H9 (cell line): ENCODE measurements around the gene ERICH6. TPM values are rescaled to one million over a fixed set of nuclear protein-coding genes. Genes with fewer than 3 reads are reported as not detected.

ENCODE experiments used
- DNase-seq: peaks from one replicate; pipeline ENCODE4 v3.0.0-alpha.2; 2017
- H2AFZ ChIP-seq: one replicate; pipeline ENCODE4 v1.6.1; 2013; ENCODE audit warnings: mild to moderate bottlenecking, low read length, control low read depth, moderate library complexity
- H2AK5ac ChIP-seq: 2 replicates; pipeline ENCODE4 v1.6.1; 2013; ENCODE audit warnings: low read length, control low read depth, mixed read lengths; ENCODE audit not compliant: insufficient read length
- H2BK120ac ChIP-seq: one replicate; pipeline ENCODE4 v1.6.1; 2013; ENCODE audit warnings: low read depth, mild to moderate bottlenecking, low read length, control low read depth, inconsistent platforms; ENCODE audit not compliant: poor library complexity, severe bottlenecking
- H2BK12ac ChIP-seq: 2 replicates; pipeline ENCODE4 v1.6.1; 2013; ENCODE audit warnings: low read length, control low read depth, mixed read lengths, low read depth; ENCODE audit not compliant: insufficient read length
- H2BK15ac ChIP-seq: 2 replicates; pipeline ENCODE4 v1.6.1; 2013; ENCODE audit warnings: low read depth, low read length, control low read depth
- H2BK20ac ChIP-seq: one replicate; pipeline ENCODE4 v1.6.1; 2013; ENCODE audit warnings: low read depth, mild to moderate bottlenecking, low read length, control low read depth, inconsistent platforms; ENCODE audit not compliant: poor library complexity, severe bottlenecking
- H2BK5ac ChIP-seq: 2 replicates; pipeline ENCODE4 v1.6.1; 2013; ENCODE audit warnings: low read length, control low read depth, mixed read lengths; ENCODE audit not compliant: insufficient read length
- H3K14ac ChIP-seq: 2 replicates; pipeline ENCODE4 v1.6.1; 2013; ENCODE audit warnings: low read length, control low read depth; ENCODE audit not compliant: insufficient read depth
- H3K18ac ChIP-seq: 2 replicates; pipeline ENCODE4 v1.6.1; 2013; ENCODE audit warnings: low read depth, mild to moderate bottlenecking, mixed read lengths, low read length, control low read depth; ENCODE audit not compliant: insufficient read length
- H3K23ac ChIP-seq: 2 replicates; pipeline ENCODE4 v1.6.1; 2013; ENCODE audit warnings: low read length, control low read depth, mixed read lengths, low read depth; ENCODE audit not compliant: insufficient read length
- H3K23me2 ChIP-seq: 2 replicates; pipeline ENCODE4 v1.6.1; 2013; ENCODE audit warnings: low read depth, mild to moderate bottlenecking, mixed read lengths, low read length, control low read depth; ENCODE audit not compliant: insufficient read length, poor library complexity, severe bottlenecking
- H3K27ac ChIP-seq: 2 replicates; pipeline ENCODE4 v1.5.1; 2013; ENCODE audit warnings: low read length, control low read depth, mixed read lengths, low read depth; ENCODE audit not compliant: insufficient read length
- H3K27me3 ChIP-seq: 2 replicates; pipeline ENCODE4 v1.6.1; 2013; ENCODE audit warnings: low read length, control low read depth, inconsistent platforms; ENCODE audit not compliant: insufficient read depth
- H3K4ac ChIP-seq: 2 replicates; pipeline ENCODE4 v1.6.1; 2013; ENCODE audit warnings: low read depth, mild to moderate bottlenecking, control low read depth, inconsistent platforms, low read length, moderate library complexity
- H3K4me1 ChIP-seq: 2 replicates; pipeline ENCODE4 v1.6.1; 2013; ENCODE audit warnings: low read length, control low read depth, inconsistent platforms; ENCODE audit not compliant: insufficient read depth
- H3K4me2 ChIP-seq: 2 replicates; pipeline ENCODE4 v1.6.1; 2013; ENCODE audit warnings: low read length, control low read depth, mixed read lengths; ENCODE audit not compliant: insufficient read length, insufficient read depth
- H3K56ac ChIP-seq: 2 replicates; pipeline ENCODE4 v1.6.1; 2013; ENCODE audit warnings: low read depth, mild to moderate bottlenecking, mixed read lengths, low read length, control low read depth; ENCODE audit not compliant: insufficient read length
- H3K79me1 ChIP-seq: 2 replicates; pipeline ENCODE4 v1.6.1; 2013; ENCODE audit warnings: low read depth, mild to moderate bottlenecking, moderate library complexity, low read length, control low read depth, inconsistent platforms; ENCODE audit not compliant: insufficient read depth, poor library complexity, severe bottlenecking
- H3K79me2 ChIP-seq: 2 replicates; pipeline ENCODE4 v1.6.1; 2013; ENCODE audit warnings: low read length, control low read depth, inconsistent platforms; ENCODE audit not compliant: insufficient read depth
- H3K9ac ChIP-seq: 2 replicates; pipeline ENCODE4 v1.6.1; 2013; ENCODE audit warnings: low read length, control low read depth, mixed read lengths; ENCODE audit not compliant: insufficient read length; ENCODE audit errors: extremely low read depth
- H3K9me3 ChIP-seq: one replicate; pipeline ENCODE4 v1.6.1; 2013; ENCODE audit warnings: low read depth, low read length, inconsistent platforms; ENCODE audit not compliant: control insufficient read depth
- H3T11ph ChIP-seq: one replicate; pipeline ENCODE4 v1.6.1; 2013; ENCODE audit warnings: mild to moderate bottlenecking, low read length, control low read depth, inconsistent platforms
- H4K20me1 ChIP-seq: one replicate; pipeline ENCODE4 v1.6.1; 2013; ENCODE audit not compliant: control insufficient read depth, insufficient read length, insufficient read depth
- H4K5ac ChIP-seq: 2 replicates; pipeline ENCODE4 v1.6.1; 2013; ENCODE audit warnings: low read depth, mild to moderate bottlenecking, mixed read lengths, low read length, control low read depth; ENCODE audit not compliant: insufficient read length
- H4K8ac ChIP-seq: replicated peaks from 2 replicates; pipeline ENCODE4 v1.6.1; 2013; ENCODE audit warnings: low read length, control low read depth, mixed read lengths, low read depth; ENCODE audit not compliant: insufficient read length
- H4K91ac ChIP-seq: 2 replicates; pipeline ENCODE4 v1.6.1; 2013; ENCODE audit warnings: low read depth, mild to moderate bottlenecking, moderate library complexity, mixed read lengths, low read length, control low read depth; ENCODE audit not compliant: insufficient read length
- H3K27ac Mint-ChIP-seq, 3 experiments: 2 replicates in 2 of 3; 3 replicates in 1 of 3; pipeline ENCODE4 v1.8.0; 2020 to 2021; ENCODE audit warnings: mixed read lengths in 3 of 3, mild to moderate bottlenecking in 1 of 3, moderate library complexity in 1 of 3
- H3K27me3 Mint-ChIP-seq: 2 replicates; pipeline ENCODE4 v1.8.0; 2021; ENCODE audit warnings: low read depth, mild to moderate bottlenecking, moderate library complexity, mixed read lengths
- H3K36me3 Mint-ChIP-seq, 3 experiments: 2 replicates in 2 of 3; 3 replicates in 1 of 3; pipeline ENCODE4 v1.8.0; 2020 to 2021; ENCODE audit warnings: low read depth in 3 of 3, mixed read lengths in 3 of 3; ENCODE audit not compliant: insufficient read depth in 1 of 3
- H3K4me1 Mint-ChIP-seq, 2 experiments: 2 replicates each; pipeline ENCODE4 v1.8.0; 2020; ENCODE audit warnings: mixed read lengths in 2 of 2
- H3K4me3 Mint-ChIP-seq, 2 experiments: 2 replicates in 1 of 2; 3 replicates in 1 of 2; pipeline ENCODE4 v1.8.0; 2020 to 2021; ENCODE audit warnings: mild to moderate bottlenecking in 2 of 2, mixed read lengths in 2 of 2, moderate library complexity in 1 of 2
- H3K9me3 Mint-ChIP-seq, 2 experiments: 2 replicates in 1 of 2; 3 replicates in 1 of 2; pipeline ENCODE4 v1.8.0; 2020; ENCODE audit warnings: mild to moderate bottlenecking in 2 of 2, mixed read lengths in 2 of 2, moderate library complexity in 1 of 2
- WGBS: extraction: QIAGEN DNeasy Blood & Tissue Kit; methylation state at CpG from one replicate; pipeline ENCODE4 v1.1.7; 2013; ENCODE audit warnings: missing lambda C conversion rate, low lambda C conversion rate, mixed read lengths; ENCODE audit not compliant: insufficient read length; ENCODE audit errors: extremely low coverage; 5-methylcytosine and 5-hydroxymethylcytosine counted together
- total RNA-seq: library from RNA; stranded (reverse); gene quantifications from 2 replicates; pipeline ENCODE4 v1.2.1, GENCODE V29; 2021
- TF ChIP-seq, protein P1 (sequence below): fragments of 200-600 bp; sonication (generic); conservative IDR thresholded peaks from 3 replicates; pipeline ENCODE4 v1.8.0; 2021; ENCODE audit warnings: antibody characterized with exemption, mild to moderate bottlenecking

The ERICH6 gene
- total RNA-seq, 1 experiment from 2014 or later: not detected

DNA sequence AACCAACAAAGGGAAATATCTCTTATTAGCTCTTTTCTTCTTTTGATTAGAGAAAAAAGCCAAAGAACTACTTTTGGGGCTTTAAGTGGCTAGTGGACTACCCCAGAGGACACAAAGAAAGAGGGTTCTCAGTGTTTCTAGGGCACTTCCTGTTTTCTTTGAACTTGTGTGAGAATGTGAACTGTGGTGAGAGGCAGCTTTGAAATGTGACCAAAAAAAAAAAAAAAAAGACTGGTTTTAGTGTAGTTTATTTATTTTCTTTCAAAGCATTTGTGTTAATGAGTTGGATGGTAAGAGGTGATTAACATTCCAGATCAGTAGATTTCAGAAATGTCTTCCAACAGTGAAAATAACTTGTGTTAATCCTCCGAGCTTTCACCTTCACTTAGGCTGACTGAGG is 68.2 kb downstream of the ERICH6 start:
- 0 out of 7 replicates have a peak overlapping the region, but pooled peaks of 1 of the 3 experiments have one; percentile 15 for H3K27ac Mint-ChIP-seq

More for the DNA sequence above, 68.2 kb downstream of the ERICH6 start:
- H3K27me3 Mint-ChIP-seq: no peaks in the 10 kb centered on the region
- Histone ChIP-seq H3K79me2 (no peaks in the 10 kb centered on the region), H3K4ac (no peak overlapping the region), H3K9me3 (no peaks in the 10 kb centered on the region), H3K27ac (no peak overlapping the region), H3K27me3 (no peaks in the 10 kb centered on the region), H2AK5ac (no peak overlapping the region), H4K91ac (no peak overlapping the region), H4K20me1 (no peaks in the 10 kb centered on the region), H3K23me2 (no peaks in the 10 kb centered on the region), H2AFZ (no peak overlapping the region), H3K18ac (no peak overlapping the region), H3K79me1 (no peaks in the 10 kb centered on the region), H3T11ph (no peak overlapping the region), H2BK12ac (no peak overlapping the region), H2BK15ac (no peak overlapping the region), H4K5ac (no peak overlapping the region), H2BK20ac (no peak overlapping the region), H3K4me1 (no peaks in the 10 kb centered on the region; the same call in 1 of the 2 replicates), H2BK5ac (no peak overlapping the region), H4K8ac (no peak overlapping the region), H2BK120ac (no peak overlapping the region), H3K4me2 (no peak overlapping the region), H3K14ac (no peak overlapping the region), H3K9ac (no peak overlapping the region), H3K56ac (no peak overlapping the region), H3K23ac (no peak overlapping the region)
- TF ChIP-seq, protein P1, sequence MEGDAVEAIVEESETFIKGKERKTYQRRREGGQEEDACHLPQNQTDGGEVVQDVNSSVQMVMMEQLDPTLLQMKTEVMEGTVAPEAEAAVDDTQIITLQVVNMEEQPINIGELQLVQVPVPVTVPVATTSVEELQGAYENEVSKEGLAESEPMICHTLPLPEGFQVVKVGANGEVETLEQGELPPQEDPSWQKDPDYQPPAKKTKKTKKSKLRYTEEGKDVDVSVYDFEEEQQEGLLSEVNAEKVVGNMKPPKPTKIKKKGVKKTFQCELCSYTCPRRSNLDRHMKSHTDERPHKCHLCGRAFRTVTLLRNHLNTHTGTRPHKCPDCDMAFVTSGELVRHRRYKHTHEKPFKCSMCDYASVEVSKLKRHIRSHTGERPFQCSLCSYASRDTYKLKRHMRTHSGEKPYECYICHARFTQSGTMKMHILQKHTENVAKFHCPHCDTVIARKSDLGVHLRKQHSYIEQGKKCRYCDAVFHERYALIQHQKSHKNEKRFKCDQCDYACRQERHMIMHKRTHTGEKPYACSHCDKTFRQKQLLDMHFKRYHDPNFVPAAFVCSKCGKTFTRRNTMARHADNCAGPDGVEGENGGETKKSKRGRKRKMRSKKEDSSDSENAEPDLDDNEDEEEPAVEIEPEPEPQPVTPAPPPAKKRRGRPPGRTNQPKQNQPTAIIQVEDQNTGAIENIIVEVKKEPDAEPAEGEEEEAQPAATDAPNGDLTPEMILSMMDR: no peak
- H3K9me3 Mint-ChIP-seq: no peaks in the 10 kb centered on the region
- no peak for DNase-seq
- H3K4me1 Mint-ChIP-seq: peaks cover 13 to 14% of the 10 kb centered on the region in 2 experiments
- H3K4me3 Mint-ChIP-seq: no peak overlapping the region
- no CpG with 5 or more reads among the region's 1 CpG for WGBS
- peaks cover 0 to 2% (median 1%) of the 10 kb centered on the region in 3 experiments; a peak in 3 of 7 replicates for H3K36me3 Mint-ChIP-seq
